ENCODE measurements around the gene P2RX2. TPM values are rescaled to one million over a fixed set of nuclear protein-coding genes. Genes with fewer than 3 reads are reported as not detected.

Gene P2RX2
- total RNA-seq, 1 donor = not detected

DNA sequence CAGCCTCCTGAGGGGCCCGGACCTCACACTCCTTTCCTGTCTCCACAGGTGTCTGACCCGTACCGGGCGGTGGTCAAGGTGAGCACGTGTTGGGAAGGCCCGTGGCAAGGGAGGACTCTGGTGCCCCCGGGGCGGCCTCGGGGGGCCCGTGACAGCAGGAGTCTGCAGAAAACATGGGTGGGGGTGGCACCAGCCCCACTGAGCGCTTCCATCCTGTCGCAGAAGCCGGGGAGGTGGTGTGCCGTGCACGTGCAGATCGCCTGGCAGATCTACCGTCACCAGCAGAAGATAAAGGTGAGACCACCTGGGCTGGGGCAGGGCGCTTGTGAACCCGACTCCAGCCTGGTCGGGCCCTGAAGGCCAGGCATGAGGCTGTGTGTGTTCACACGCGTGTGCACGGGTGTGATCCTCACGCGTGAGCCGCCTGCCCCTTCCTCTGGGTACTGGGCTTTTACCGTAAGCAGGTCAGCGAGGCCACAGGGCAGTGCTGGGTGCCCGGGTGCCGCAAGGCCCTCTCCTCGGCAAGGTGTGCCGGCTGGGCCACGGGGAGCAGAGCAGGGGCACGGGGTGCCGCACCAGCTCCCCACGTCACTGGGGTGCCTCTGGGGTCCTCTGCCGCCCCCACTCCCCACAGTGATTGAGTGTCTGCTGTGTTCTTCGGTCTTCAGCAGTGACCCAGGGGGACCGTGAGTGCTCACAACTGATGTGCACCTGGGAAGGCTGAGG is 44.1 kb upstream of the P2RX2 start:
- H3K36me3 ChIP-seq (ENCODE audit: insufficient read depth, low read length) = no peaks in the 10 kb centered on the region
- H3K27ac ChIP-seq (ENCODE audit: low read depth, low read length) = no peak overlapping the region
- no peaks in the 10 kb centered on the region for H3K9me3 ChIP-seq (ENCODE audit: low read depth, low read length)
- no peak overlapping the region for H2AFZ ChIP-seq (ENCODE audit: low read length)
- TF ChIP-seq, protein P1, sequence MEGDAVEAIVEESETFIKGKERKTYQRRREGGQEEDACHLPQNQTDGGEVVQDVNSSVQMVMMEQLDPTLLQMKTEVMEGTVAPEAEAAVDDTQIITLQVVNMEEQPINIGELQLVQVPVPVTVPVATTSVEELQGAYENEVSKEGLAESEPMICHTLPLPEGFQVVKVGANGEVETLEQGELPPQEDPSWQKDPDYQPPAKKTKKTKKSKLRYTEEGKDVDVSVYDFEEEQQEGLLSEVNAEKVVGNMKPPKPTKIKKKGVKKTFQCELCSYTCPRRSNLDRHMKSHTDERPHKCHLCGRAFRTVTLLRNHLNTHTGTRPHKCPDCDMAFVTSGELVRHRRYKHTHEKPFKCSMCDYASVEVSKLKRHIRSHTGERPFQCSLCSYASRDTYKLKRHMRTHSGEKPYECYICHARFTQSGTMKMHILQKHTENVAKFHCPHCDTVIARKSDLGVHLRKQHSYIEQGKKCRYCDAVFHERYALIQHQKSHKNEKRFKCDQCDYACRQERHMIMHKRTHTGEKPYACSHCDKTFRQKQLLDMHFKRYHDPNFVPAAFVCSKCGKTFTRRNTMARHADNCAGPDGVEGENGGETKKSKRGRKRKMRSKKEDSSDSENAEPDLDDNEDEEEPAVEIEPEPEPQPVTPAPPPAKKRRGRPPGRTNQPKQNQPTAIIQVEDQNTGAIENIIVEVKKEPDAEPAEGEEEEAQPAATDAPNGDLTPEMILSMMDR (IDR thresholded peaks at IDR 0.05; ENCODE audit: extremely low read depth, low read depth, low read length) = no peak
- no peak overlapping the region for H3K4me3 ChIP-seq (ENCODE audit: insufficient read depth, low read length)
- no peak overlapping the region for H3K4me2 ChIP-seq (ENCODE audit: insufficient read depth, low read length)
- no peaks in the 10 kb centered on the region for H3K79me2 ChIP-seq (ENCODE audit: insufficient read depth, low read length)
- H3K4me1 ChIP-seq (ENCODE audit: insufficient read depth, low read length) = no peaks in the 10 kb centered on the region
- no peaks in the 10 kb centered on the region for H3K27me3 ChIP-seq (ENCODE audit: insufficient read depth, low read length)
- no peaks in the 10 kb centered on the region for H4K20me1 ChIP-seq (ENCODE audit: insufficient read depth, low read length)
- DNase-seq (ENCODE audit: insufficient read length, low spot score, missing footprints) = no peak

DNA sequence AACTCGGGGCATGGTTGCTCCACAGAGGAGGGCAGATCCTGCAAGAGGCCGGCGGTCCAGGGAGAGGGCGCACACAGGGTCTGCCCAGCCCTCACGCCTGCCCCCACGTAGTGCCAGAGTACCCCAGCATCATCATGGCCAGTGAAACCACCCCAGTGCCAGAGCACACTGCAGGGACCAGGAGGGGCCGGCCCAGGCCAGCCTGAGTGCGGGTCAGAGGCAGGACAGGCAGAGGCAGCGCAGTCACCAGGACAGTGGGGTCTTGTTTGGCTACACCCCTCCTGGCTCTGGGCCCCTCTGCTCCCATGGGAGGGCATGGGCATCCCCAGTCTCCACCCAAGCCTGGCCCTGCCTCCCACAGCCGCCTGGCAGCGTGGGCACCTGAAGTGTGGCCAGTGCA is 42.9 kb upstream of the P2RX2 start:
- Histone ChIP-seq H4K20me1 (ENCODE audit: insufficient read depth, low read length) (no peaks in the 10 kb centered on the region), H3K27ac (ENCODE audit: low read depth, low read length) (no peak overlapping the region), H3K4me1 (ENCODE audit: insufficient read depth, low read length) (no peaks in the 10 kb centered on the region), H3K36me3 (ENCODE audit: insufficient read depth, low read length) (no peaks in the 10 kb centered on the region), H3K4me3 (ENCODE audit: insufficient read depth, low read length) (no peak overlapping the region), H3K9me3 (ENCODE audit: low read depth, low read length) (no peaks in the 10 kb centered on the region), H2AFZ (ENCODE audit: low read length) (no peak overlapping the region), H3K27me3 (ENCODE audit: insufficient read depth, low read length) (no peaks in the 10 kb centered on the region), H3K4me2 (ENCODE audit: insufficient read depth, low read length) (no peak overlapping the region), H3K79me2 (ENCODE audit: insufficient read depth, low read length) (no peaks in the 10 kb centered on the region)
- no peak for DNase-seq (ENCODE audit: insufficient read length, low spot score, missing footprints)
- TF ChIP-seq, protein P1 (IDR thresholded peaks at IDR 0.05; ENCODE audit: extremely low read depth, low read depth, low read length) = no peak

DNA sequence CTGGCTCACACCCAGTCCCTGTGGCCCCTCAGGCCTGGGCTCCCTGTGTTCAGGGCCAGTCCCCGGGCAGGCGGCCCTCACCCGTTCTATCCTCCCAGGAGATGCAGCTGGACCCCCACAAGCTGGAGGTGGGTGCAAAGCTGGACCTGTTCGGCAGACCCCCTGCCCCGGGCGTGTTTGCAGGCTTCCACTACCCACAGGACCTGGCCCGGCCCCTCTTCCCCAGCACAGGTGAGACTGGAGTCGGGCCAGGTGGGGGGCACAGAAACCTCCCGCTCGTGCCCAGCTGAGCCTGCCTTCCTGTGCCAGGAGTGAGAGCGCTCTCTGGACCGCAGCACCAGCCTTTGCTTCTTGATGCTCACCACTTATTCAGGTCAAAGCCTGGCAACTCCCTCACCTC is 41.9 kb upstream of the P2RX2 start:
- H3K4me1 ChIP-seq (ENCODE audit: insufficient read depth, low read length) = no peaks in the 10 kb centered on the region
- no peak overlapping the region for H3K4me2 ChIP-seq (ENCODE audit: insufficient read depth, low read length)
- H3K9me3 ChIP-seq (ENCODE audit: low read depth, low read length) = no peaks in the 10 kb centered on the region
- no peak overlapping the region for H2AFZ ChIP-seq (ENCODE audit: low read length)
- H4K20me1 ChIP-seq (ENCODE audit: insufficient read depth, low read length) = no peaks in the 10 kb centered on the region
- no peaks in the 10 kb centered on the region for H3K27me3 ChIP-seq (ENCODE audit: insufficient read depth, low read length)
- no peak overlapping the region for H3K4me3 ChIP-seq (ENCODE audit: insufficient read depth, low read length)
- no peak for DNase-seq (ENCODE audit: insufficient read length, low spot score, missing footprints)
- TF ChIP-seq, protein P1 (IDR thresholded peaks at IDR 0.05; ENCODE audit: extremely low read depth, low read depth, low read length) = no peak
- no peak overlapping the region for H3K27ac ChIP-seq (ENCODE audit: low read depth, low read length)
- H3K36me3 ChIP-seq (ENCODE audit: insufficient read depth, low read length) = no peaks in the 10 kb centered on the region
- H3K79me2 ChIP-seq (ENCODE audit: insufficient read depth, low read length) = no peaks in the 10 kb centered on the region

DNA sequence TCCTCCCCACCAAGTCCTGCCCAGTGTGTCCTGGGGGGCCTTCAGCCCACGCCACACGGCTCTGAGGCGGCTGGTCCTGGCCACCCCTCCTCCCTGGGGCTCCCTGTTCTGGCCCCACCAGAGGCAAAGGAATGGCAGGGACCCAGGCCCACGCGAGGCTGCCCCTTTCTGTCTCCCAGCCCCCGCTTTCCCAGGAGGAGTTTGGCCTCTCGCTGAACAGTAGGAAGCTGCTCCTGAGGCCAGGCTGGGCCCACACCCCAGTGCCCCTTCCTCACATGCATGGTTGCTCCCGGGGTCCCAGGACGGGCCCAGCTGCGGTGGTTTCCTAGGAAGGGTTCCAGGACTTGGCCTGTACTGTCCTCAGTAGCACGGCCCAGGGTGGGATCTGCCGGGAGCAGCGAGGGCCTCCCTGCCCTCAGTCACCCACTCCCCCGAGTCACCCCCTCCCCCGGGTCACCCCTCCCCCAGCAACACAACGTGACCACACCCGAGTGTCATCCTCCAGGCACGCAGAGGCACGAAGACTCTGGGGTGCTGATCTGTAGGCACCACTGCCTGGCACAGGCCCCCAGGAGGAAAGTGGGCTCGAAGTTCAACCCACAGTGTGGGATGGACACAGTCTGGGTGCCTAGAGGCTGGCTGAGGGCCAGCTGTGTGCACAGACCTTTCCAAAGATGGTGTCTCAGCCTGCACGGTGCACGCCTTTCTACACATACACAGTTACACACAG is 41.2 kb upstream of the P2RX2 start:
- H3K79me2 ChIP-seq (ENCODE audit: insufficient read depth, low read length) = no peaks in the 10 kb centered on the region
- no peaks in the 10 kb centered on the region for H4K20me1 ChIP-seq (ENCODE audit: insufficient read depth, low read length)
- H3K4me1 ChIP-seq (ENCODE audit: insufficient read depth, low read length) = no peaks in the 10 kb centered on the region
- H3K9me3 ChIP-seq (ENCODE audit: low read depth, low read length) = no peaks in the 10 kb centered on the region
- no peaks in the 10 kb centered on the region for H3K36me3 ChIP-seq (ENCODE audit: insufficient read depth, low read length)
- no peak overlapping the region for H3K27ac ChIP-seq (ENCODE audit: low read depth, low read length)
- TF ChIP-seq, protein P1 (IDR thresholded peaks at IDR 0.05; ENCODE audit: extremely low read depth, low read depth, low read length) = no peak
- H3K4me3 ChIP-seq (ENCODE audit: insufficient read depth, low read length) = no peak overlapping the region
- H2AFZ ChIP-seq (ENCODE audit: low read length) = no peak overlapping the region
- H3K27me3 ChIP-seq (ENCODE audit: insufficient read depth, low read length) = no peaks in the 10 kb centered on the region
- no peak overlapping the region for H3K4me2 ChIP-seq (ENCODE audit: insufficient read depth, low read length)
- no peak for DNase-seq (ENCODE audit: insufficient read length, low spot score, missing footprints)

Data from osteoblast (primary cell).